Measurements from ENCODE around the gene CABS1. TPM values are rescaled to one million over a fixed set of nuclear protein-coding genes. Genes with fewer than 3 reads are reported as not detected.

The CABS1 gene
- total RNA-seq, 2 donors from 2014 or later, result 2.8 to 6.3 TPM

DNA sequence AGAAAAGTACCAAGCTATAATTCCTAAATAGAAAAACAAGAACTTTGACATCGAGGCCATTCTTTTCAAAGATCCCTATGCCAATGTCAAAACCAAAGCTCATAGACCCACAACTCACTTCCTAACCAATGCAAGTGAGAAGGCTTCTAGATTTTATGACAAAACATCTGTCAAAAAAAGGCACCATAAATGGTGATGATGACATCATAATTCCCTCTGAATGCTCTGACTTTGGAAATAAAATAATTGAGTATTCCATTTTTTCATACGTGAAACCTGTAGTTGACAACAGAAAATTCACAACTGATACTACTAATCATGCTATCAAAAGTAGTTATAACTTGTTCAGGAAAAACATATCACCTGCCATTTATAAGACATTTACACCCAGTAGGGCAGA, 8.7 kb upstream of the CABS1 start:
- TF ChIP-seq, protein P1, sequence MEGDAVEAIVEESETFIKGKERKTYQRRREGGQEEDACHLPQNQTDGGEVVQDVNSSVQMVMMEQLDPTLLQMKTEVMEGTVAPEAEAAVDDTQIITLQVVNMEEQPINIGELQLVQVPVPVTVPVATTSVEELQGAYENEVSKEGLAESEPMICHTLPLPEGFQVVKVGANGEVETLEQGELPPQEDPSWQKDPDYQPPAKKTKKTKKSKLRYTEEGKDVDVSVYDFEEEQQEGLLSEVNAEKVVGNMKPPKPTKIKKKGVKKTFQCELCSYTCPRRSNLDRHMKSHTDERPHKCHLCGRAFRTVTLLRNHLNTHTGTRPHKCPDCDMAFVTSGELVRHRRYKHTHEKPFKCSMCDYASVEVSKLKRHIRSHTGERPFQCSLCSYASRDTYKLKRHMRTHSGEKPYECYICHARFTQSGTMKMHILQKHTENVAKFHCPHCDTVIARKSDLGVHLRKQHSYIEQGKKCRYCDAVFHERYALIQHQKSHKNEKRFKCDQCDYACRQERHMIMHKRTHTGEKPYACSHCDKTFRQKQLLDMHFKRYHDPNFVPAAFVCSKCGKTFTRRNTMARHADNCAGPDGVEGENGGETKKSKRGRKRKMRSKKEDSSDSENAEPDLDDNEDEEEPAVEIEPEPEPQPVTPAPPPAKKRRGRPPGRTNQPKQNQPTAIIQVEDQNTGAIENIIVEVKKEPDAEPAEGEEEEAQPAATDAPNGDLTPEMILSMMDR (conservative IDR thresholded peaks at IDR 0.05), result no peak
- H3K9me3 Mint-ChIP-seq, result peaks cover 64% of the 10 kb centered on the region

DNA sequence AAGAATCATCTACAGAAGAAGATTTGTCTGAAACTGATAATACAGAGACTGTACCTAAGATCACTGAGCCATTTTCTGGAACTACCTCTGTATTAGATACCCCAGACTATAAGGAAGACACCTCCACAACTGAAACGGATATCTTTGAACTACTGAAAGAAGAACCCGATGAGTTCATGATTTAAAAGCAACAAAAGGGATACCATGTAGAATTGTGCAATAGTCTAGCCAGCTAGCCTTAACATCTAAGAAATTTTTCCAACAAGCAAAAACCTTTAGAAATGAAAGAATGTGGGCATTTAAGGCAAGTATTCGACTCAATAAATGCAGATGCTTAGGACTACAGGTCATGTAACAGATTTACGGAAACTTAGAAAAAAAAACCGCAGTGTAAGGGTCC, 1.3 kb downstream of the CABS1 start:
- Histone ChIP-seq H3K4me1 (ENCODE audit: control insufficient read depth, insufficient read depth, low read length) (no peaks in the 10 kb centered on the region), H3K9ac (ENCODE audit: extremely low read depth, low read length, poor library complexity, severe bottlenecking) (no peak overlapping the region), H3K27me3 (ENCODE audit: control insufficient read depth, insufficient read depth, low read length, poor library complexity, severe bottlenecking) (no peaks in the 10 kb centered on the region), H3K9me3 (ENCODE audit: control insufficient read depth, low read length) (no peaks in the 10 kb centered on the region), H3K27ac (ENCODE audit: low read depth, low read length) (no peak overlapping the region), H3K4me3 (ENCODE audit: low read length) (no peak overlapping the region), H3K36me3 (ENCODE audit: control insufficient read depth, insufficient read depth, low read length) (no peaks in the 10 kb centered on the region)
- Mint-ChIP-seq H3K27me3 (ENCODE audit: insufficient read depth) (no peaks in the 10 kb centered on the region), H3K4me1 (no peaks in the 10 kb centered on the region), H3K27ac (no peak overlapping the region), H3K36me3 (ENCODE audit: low read depth) (no peaks in the 10 kb centered on the region), H3K9me3 (peaks cover 8% of the 10 kb centered on the region), H3K4me3 (no peak overlapping the region)
- no peak for DNase-seq
- 83 to 91% methylated on average over 1 to 5 of the region's 5 CpGs for WGBS, 2 experiments (ENCODE audit: insufficient coverage in 1 of 2, insufficient read length in 1 of 2)
- TF ChIP-seq, protein P1 (conservative IDR thresholded peaks at IDR 0.05), result no peak

More for the DNA sequence above, 8.7 kb upstream of the CABS1 start:
- Mint-ChIP-seq H3K4me1 (no peaks in the 10 kb centered on the region), H3K27me3 (ENCODE audit: insufficient read depth) (peaks cover 3% of the 10 kb centered on the region), H3K4me3 (no peak overlapping the region), H3K27ac (no peak overlapping the region), H3K36me3 (ENCODE audit: low read depth) (no peaks in the 10 kb centered on the region)
- no peaks in the 10 kb centered on the region for H3K4me1 ChIP-seq (ENCODE audit: control insufficient read depth, insufficient read depth, low read length)
- no peak overlapping the region for H3K4me3 ChIP-seq (ENCODE audit: low read length)
- no peaks in the 10 kb centered on the region for H3K36me3 ChIP-seq (ENCODE audit: control insufficient read depth, insufficient read depth, low read length)
- no peaks in the 10 kb centered on the region for H3K27me3 ChIP-seq (ENCODE audit: control insufficient read depth, insufficient read depth, low read length, poor library complexity, severe bottlenecking)
- no peak overlapping the region for H3K27ac ChIP-seq (ENCODE audit: low read depth, low read length)
- peaks cover 13% of the 10 kb centered on the region for H3K9me3 ChIP-seq (ENCODE audit: control insufficient read depth, low read length)
- DNase-seq, result no peak
- no peak overlapping the region for H3K9ac ChIP-seq (ENCODE audit: extremely low read depth, low read length, poor library complexity, severe bottlenecking)
- 96% methylated on average over 2 of the region's 2 CpGs; no CpG with 5 or more reads in 1 of the 2 experiments for WGBS, 2 experiments (ENCODE audit: insufficient coverage in 1 of 2, insufficient read length in 1 of 2)

DNA sequence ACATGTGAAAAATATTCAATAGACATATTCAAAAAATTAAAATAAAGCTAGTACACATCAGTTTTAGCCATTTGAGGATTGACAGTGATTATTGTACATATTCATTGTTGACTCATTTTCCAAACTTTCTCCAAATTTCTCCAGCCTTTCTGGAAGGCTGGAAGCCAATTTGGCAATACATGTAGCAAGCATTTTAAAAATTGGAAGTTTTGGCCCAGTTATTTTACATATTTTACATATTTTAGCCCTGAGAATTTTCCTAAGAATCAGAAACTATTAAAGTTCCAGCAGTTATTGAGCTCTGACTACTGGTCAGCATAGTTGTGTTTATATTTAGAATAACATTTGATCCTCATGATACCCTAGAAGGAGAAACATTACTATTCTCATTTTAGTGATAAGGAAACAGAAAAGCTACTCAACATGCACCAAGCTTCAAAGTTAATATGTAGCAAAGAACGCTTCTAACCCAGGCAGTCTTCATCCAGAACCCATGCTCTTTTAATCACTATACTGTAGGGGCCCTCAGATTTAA, 3.2 kb downstream of the CABS1 start:
- 89% methylated on average over 1 of the region's 1 CpG; no CpG with 5 or more reads in 1 of the 2 experiments for WGBS, 2 experiments (ENCODE audit: insufficient coverage in 1 of 2, insufficient read length in 1 of 2)
- Histone ChIP-seq H3K36me3 (ENCODE audit: control insufficient read depth, insufficient read depth, low read length) (no peaks in the 10 kb centered on the region), H3K27ac (ENCODE audit: low read depth, low read length) (no peak overlapping the region), H3K4me3 (ENCODE audit: low read length) (no peak overlapping the region), H3K4me1 (ENCODE audit: control insufficient read depth, insufficient read depth, low read length) (no peaks in the 10 kb centered on the region), H3K27me3 (ENCODE audit: control insufficient read depth, insufficient read depth, low read length, poor library complexity, severe bottlenecking) (no peaks in the 10 kb centered on the region), H3K9me3 (ENCODE audit: control insufficient read depth, low read length) (no peaks in the 10 kb centered on the region), H3K9ac (ENCODE audit: extremely low read depth, low read length, poor library complexity, severe bottlenecking) (no peak overlapping the region)
- no peak for DNase-seq
- H3K4me3 Mint-ChIP-seq, result no peak overlapping the region
- H3K36me3 Mint-ChIP-seq (ENCODE audit: low read depth), result no peaks in the 10 kb centered on the region
- TF ChIP-seq, protein P1 (conservative IDR thresholded peaks at IDR 0.05), result no peak
- H3K9me3 Mint-ChIP-seq, result peaks cover 8% of the 10 kb centered on the region
- no peak overlapping the region for H3K27ac Mint-ChIP-seq
- no peaks in the 10 kb centered on the region for H3K4me1 Mint-ChIP-seq
- H3K27me3 Mint-ChIP-seq (ENCODE audit: insufficient read depth), result no peaks in the 10 kb centered on the region
